Ishikawa (cell line): ENCODE results near the gene NCOA1.

Experiments
- CEBPB ChIP-seq: IDR thresholded peaks from 2 replicates; pipeline ENCODE4 v1.6.1; 2012
- CREB1 ChIP-seq: IDR thresholded peaks from 2 replicates; pipeline ENCODE4 v1.6.1; 2012; ENCODE audit warnings: low read depth
- EGR1 ChIP-seq: IDR thresholded peaks from 2 replicates; pipeline ENCODE4 v1.6.1; 2012
- EP300 ChIP-seq: IDR thresholded peaks from 2 replicates; pipeline ENCODE4 v1.6.1; 2012; ENCODE audit warnings: borderline replicate concordance
- FOXM1 ChIP-seq: IDR thresholded peaks from 2 replicates; pipeline ENCODE4 v1.6.1; 2012; ENCODE audit warnings: low read depth, borderline replicate concordance
- NFIC ChIP-seq: IDR thresholded peaks from 2 replicates; pipeline ENCODE4 v1.6.1; 2012
- RAD21 ChIP-seq: IDR thresholded peaks from 2 replicates; pipeline ENCODE4 v1.6.1; 2012; ENCODE audit warnings: low read depth
- TAF1 ChIP-seq: IDR thresholded peaks from 2 replicates; pipeline ENCODE4 v1.6.1; 2012; ENCODE audit warnings: low read depth, mild to moderate bottlenecking
- TCF12 ChIP-seq: IDR thresholded peaks from 2 replicates; pipeline ENCODE4 v1.6.1; 2012; ENCODE audit warnings: low read depth
- TEAD4 ChIP-seq: IDR thresholded peaks from 2 replicates; pipeline ENCODE4 v1.6.1; 2012
- YY1 ChIP-seq: IDR thresholded peaks from 2 replicates; pipeline ENCODE4 v1.6.1; 2012; ENCODE audit warnings: low read depth
- ZBTB7A ChIP-seq: IDR thresholded peaks from 2 replicates; pipeline ENCODE4 v1.6.1; 2012; ENCODE audit warnings: low read depth
- TF ChIP-seq, protein P1 (sequence below): IDR thresholded peaks from 2 replicates; pipeline ENCODE4 v1.6.1; 2012; ENCODE audit warnings: low read depth, mild to moderate bottlenecking
- TF ChIP-seq, protein P2 (sequence below): IDR thresholded peaks from 2 replicates; pipeline ENCODE4 v1.6.1; 2012
- TF ChIP-seq, protein P3 (sequence below): IDR thresholded peaks from 2 replicates; pipeline ENCODE4 v1.6.1; 2012

The NCOA1 gene

DNA sequence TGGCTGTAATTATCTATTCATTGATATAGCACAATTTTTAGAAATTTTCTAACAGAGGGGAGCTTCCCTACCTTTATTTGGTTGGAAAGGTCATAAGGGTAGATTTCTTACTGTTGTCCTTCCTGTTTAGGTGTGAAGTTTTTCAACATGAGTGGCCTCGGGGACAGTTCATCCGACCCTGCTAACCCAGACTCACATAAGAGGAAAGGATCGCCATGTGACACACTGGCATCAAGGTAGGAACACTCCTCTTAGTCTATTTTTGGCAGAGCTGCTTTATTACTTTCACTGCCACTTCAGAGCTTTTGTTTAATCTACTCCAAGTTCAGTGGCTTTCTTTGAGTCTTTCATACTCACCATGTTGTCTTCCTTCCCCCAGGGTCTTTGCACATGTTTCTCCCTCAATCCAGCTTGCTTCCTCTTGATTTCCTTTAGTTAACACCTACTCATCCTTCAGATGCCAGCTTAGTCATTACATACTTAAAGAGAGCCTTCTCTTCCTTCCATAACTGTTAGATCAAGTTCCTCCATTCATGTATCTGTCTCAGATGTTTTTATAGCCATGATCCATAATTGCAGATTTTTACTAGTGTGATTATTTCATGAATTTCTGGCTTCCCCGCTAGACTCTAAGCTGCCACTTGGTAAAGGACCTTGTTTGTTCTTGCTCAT lies 167.6 kb downstream of the NCOA1 start:
- TF ChIP-seq, protein P1, sequence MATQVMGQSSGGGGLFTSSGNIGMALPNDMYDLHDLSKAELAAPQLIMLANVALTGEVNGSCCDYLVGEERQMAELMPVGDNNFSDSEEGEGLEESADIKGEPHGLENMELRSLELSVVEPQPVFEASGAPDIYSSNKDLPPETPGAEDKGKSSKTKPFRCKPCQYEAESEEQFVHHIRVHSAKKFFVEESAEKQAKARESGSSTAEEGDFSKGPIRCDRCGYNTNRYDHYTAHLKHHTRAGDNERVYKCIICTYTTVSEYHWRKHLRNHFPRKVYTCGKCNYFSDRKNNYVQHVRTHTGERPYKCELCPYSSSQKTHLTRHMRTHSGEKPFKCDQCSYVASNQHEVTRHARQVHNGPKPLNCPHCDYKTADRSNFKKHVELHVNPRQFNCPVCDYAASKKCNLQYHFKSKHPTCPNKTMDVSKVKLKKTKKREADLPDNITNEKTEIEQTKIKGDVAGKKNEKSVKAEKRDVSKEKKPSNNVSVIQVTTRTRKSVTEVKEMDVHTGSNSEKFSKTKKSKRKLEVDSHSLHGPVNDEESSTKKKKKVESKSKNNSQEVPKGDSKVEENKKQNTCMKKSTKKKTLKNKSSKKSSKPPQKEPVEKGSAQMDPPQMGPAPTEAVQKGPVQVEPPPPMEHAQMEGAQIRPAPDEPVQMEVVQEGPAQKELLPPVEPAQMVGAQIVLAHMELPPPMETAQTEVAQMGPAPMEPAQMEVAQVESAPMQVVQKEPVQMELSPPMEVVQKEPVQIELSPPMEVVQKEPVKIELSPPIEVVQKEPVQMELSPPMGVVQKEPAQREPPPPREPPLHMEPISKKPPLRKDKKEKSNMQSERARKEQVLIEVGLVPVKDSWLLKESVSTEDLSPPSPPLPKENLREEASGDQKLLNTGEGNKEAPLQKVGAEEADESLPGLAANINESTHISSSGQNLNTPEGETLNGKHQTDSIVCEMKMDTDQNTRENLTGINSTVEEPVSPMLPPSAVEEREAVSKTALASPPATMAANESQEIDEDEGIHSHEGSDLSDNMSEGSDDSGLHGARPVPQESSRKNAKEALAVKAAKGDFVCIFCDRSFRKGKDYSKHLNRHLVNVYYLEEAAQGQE = no peak
- no peak for TF ChIP-seq FOXM1
- TF ChIP-seq YY1 = no peak
- no peak for TF ChIP-seq EGR1
- no peak for TF ChIP-seq NFIC
- no peak for TF ChIP-seq TEAD4
- TF ChIP-seq ZBTB7A = no peak
- TF ChIP-seq TCF12 = no peak
- no peak for TF ChIP-seq EP300
- no peak for TF ChIP-seq CREB1
- TF ChIP-seq CEBPB = no peak
- TF ChIP-seq, protein P2, sequence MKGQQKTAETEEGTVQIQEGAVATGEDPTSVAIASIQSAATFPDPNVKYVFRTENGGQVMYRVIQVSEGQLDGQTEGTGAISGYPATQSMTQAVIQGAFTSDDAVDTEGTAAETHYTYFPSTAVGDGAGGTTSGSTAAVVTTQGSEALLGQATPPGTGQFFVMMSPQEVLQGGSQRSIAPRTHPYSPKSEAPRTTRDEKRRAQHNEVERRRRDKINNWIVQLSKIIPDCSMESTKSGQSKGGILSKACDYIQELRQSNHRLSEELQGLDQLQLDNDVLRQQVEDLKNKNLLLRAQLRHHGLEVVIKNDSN = no peak
- TF ChIP-seq, protein P3, sequence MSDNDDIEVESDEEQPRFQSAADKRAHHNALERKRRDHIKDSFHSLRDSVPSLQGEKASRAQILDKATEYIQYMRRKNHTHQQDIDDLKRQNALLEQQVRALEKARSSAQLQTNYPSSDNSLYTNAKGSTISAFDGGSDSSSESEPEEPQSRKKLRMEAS = no peak
- TF ChIP-seq RAD21 = no peak
- no peak for TF ChIP-seq TAF1

DNA sequence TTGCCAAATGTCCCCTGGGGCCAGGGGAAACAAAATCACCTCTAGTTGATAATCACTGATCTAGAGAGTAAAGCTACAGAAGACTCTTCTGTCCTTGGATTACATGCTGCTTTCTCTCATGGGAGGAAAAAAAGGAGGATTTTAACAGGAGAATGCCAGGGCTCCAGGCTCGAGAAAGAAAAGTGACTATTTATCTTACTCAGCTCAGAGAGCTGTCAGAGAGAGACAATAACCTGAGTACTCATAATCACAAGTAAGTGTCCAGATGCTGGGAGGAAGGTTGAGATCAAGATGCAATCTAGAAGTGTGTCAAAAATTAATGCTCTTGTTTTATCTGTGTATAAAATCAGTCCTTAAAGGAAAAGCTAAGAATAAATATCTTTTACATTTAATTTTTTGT lies 168.8 kb downstream of the NCOA1 start:
- TF ChIP-seq CEBPB = no peak
- no peak for TF ChIP-seq TCF12
- no peak for TF ChIP-seq EP300
- TF ChIP-seq ZBTB7A = no peak
- no peak for TF ChIP-seq TEAD4
- TF ChIP-seq CREB1 = no peak
- no peak for TF ChIP-seq NFIC
- no peak for TF ChIP-seq YY1
- TF ChIP-seq, protein P3 = no peak
- TF ChIP-seq, protein P2 = no peak
- TF ChIP-seq FOXM1 = no peak
- no peak for TF ChIP-seq TAF1
- TF ChIP-seq RAD21 = no peak
- TF ChIP-seq, protein P1 = no peak

DNA sequence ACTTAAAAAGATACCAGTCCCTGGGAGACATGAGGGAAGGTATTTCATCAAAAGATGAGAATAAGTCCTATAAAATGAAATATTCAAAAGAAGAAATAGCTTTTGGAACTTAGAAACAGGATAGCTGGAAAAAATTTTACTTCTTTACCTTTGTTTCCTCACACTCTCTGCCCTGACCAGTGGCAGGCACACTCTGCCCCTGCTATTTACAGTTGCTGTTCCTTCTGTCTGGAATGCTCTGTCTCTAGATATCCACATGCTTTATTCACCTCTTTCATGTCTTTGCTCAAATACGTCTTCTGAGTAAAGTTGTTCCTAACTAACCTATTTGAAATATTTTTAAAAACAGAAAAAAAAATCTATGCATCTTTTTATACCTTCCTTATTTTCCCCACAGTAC lies 176.5 kb downstream of the NCOA1 start:
- TF ChIP-seq CREB1 (no peak), CEBPB (no peak), EP300 (no peak), EGR1 (no peak)

DNA sequence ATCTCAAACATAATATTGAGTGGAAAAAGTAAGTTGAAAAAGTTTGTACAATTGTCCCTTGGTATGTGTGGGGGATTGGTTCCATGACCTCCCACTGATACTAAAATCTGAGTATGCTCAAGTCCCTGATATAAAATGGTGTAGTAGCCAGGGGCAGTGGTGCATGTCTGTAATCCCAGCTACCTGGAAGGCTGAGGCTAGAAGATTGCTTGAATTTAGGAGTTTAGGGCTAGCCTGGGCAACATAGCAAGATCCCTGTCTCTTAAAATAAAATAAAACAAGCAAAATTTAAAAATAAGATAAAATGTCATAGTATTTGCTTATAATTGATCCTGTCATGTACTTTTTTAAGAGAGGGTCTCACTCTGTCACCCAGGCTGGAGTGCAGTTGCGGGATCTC lies 180.2 kb downstream of the NCOA1 start:
- no peak for TF ChIP-seq CREB1
- TF ChIP-seq, protein P3 = no peak
- no peak for TF ChIP-seq CEBPB
- TF ChIP-seq TAF1 = no peak
- no peak for TF ChIP-seq RAD21
- no peak for TF ChIP-seq TCF12
- TF ChIP-seq EP300 = no peak
- TF ChIP-seq, protein P2 = no peak
- TF ChIP-seq ZBTB7A = no peak
- no peak for TF ChIP-seq NFIC
- no peak for TF ChIP-seq FOXM1

DNA sequence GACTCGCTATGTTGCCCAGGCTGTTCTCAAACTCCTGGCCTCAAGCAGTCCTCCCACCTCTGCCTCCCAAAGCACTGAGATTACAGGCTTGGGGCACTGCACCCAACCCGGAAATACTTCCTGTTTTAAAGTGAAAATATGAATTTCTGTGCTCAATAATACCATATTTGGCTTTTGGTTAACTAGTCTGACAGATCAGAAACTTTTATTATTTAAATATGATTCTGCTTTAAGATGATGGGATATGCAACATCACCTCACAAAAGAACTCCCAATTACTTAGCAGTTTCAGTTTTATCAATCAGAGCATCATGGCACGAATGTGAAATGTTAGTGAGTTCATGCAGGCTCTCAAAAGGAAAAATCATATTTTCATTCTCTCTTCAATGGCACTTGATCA lies 181.5 kb downstream of the NCOA1 start:
- TF ChIP-seq EP300 (no peak), CREB1 (no peak), TAF1 (no peak), YY1 (no peak)
- TF ChIP-seq, protein P2 = no peak
- TF ChIP-seq, protein P1 = no peak
